SK-N-DZ (cell line): ENCODE results near the gene MYRIP.

Experiments
- DNase-seq: peaks from one replicate; pipeline ENCODE4 v3.0.0-alpha.2; 2015; ENCODE audit warnings: low spot score

Gene MYRIP

GRCh38 chr3:39905788-39906187, 96.4 kb downstream of the MYRIP start:
- no peak for DNase-seq

- no peak for DNase-seq
These were observed 98.6 kb downstream of the MYRIP start for GRCh38 chr3:39907981-39908380.

GRCh38 chr3:39910135-39910534, 100.7 kb downstream of the MYRIP start:
- DNase-seq: no peak

GRCh38 chr3:39910826-39911464, 101.5 kb downstream of the MYRIP start:
- DNase-seq: no peak

- DNase-seq: no peak
These were observed 102.3 kb downstream of the MYRIP start for GRCh38 chr3:39911465-39912309.

GRCh38 chr3:39915027-39915426, 105.6 kb downstream of the MYRIP start:
- no peak for DNase-seq

- no peak for DNase-seq
These were observed 107.8 kb downstream of the MYRIP start for GRCh38 chr3:39917065-39917773.

- DNase-seq: no peak
These were observed 109.9 kb downstream of the MYRIP start for GRCh38 chr3:39919281-39919680.

- no peak for DNase-seq
These were observed 110.9 kb downstream of the MYRIP start for GRCh38 chr3:39920271-39920670.

- DNase-seq: no peak
These were observed 118.1 kb downstream of the MYRIP start for GRCh38 chr3:39927479-39927878.

GRCh38 chr3:39933986-39934693, 124.7 kb downstream of the MYRIP start:
- DNase-seq: no peak

- no peak for DNase-seq
These were observed 125.3 kb downstream of the MYRIP start for GRCh38 chr3:39934696-39935095.

GRCh38 chr3:39935261-39935660, 125.9 kb downstream of the MYRIP start:
- no peak for DNase-seq

- DNase-seq: no peak
These were observed 127.4 kb downstream of the MYRIP start for GRCh38 chr3:39936848-39937247.

GRCh38 chr3:39937315-39937714, 127.9 kb downstream of the MYRIP start:
- no peak for DNase-seq

GRCh38 chr3:39937874-39938273, 128.5 kb downstream of the MYRIP start:
- no peak for DNase-seq

- no peak for DNase-seq
These were observed 132.5 kb downstream of the MYRIP start for GRCh38 chr3:39941931-39942330.

- no peak for DNase-seq
These were observed 151.2 kb downstream of the MYRIP start for GRCh38 chr3:39960515-39961191.

- no peak for DNase-seq
These were observed 151.8 kb downstream of the MYRIP start for GRCh38 chr3:39961230-39961629.

- DNase-seq: no peak
These were observed 153.2 kb downstream of the MYRIP start for GRCh38 chr3:39962581-39962980.

- DNase-seq: no peak
These were observed 156.1 kb downstream of the MYRIP start for GRCh38 chr3:39965461-39965860.
